HepG2 (cell line): ENCODE data around the gene ULK4. TPM values are rescaled to one million over a fixed set of nuclear protein-coding genes. Genes with fewer than 3 reads are reported as not detected.

Source experiments
- ATAC-seq: fragments of 200-7000 bp; cut with Tn5 transposase; 3 replicates; pipeline ENCODE4 v1.9.1; 2020; ENCODE audit warnings: mild to moderate bottlenecking, moderate library complexity
- BruUV-seq: library from RNA; stranded (reverse); fragments of 400-500 nt; replicated peaks from 2 replicates; lab custom pipeline; 2021; lab: Mats Ljungman, UMichigan
- CTCF ChIA-PET: fragments of 300-600 bp; formaldehyde crosslinking; extraction: SDS; loops from one replicate; lab custom pipeline; 2021; ENCODE audit warnings: low total read pairs, inconsistent platforms, low intra/inter-chr PET ratio; lab: Yijun Ruan, JAX
- POLR2A ChIA-PET: fragments of 350-600 bp; sonication (Branson Sonifier 250); formaldehyde crosslinking; loops from one replicate; lab custom pipeline; 2020; ENCODE audit warnings: antibody characterized with exemption, inconsistent platforms; lab: Yijun Ruan, JAX
- DNase-seq: peaks from one replicate; pipeline ENCODE4 v3.0.0-alpha.2; 2015; ENCODE audit warnings: low spot score
- FAIRE-seq: peaks from 3 replicates; lab custom pipeline; 2011; peaks lifted over from hg19 to GRCh38; lab: Jason Lieb, UNC
- H2AFZ ChIP-seq: one replicate; pipeline ENCODE4 v1.6.1; 2011; ENCODE audit warnings: low read length, inconsistent platforms
- H3K27ac ChIP-seq: fragments of 300-600 bp; 3 replicates; pipeline ENCODE4 v1.8.0; 2011; ENCODE audit warnings: mixed run types, mild to moderate bottlenecking, mixed read lengths, low read length, inconsistent platforms; ENCODE audit not compliant: insufficient read depth; ENCODE audit errors: extremely low read length
- H3K27me3 ChIP-seq, 2 experiments: fragments of 200-600 bp in 1 of 2; 2 replicates in 1 of 2; 3 replicates in 1 of 2; pipeline versions ENCODE4 v1.6.0 to v1.8.0; 2011; ENCODE audit warnings: low read length in 2 of 2, mild to moderate bottlenecking in 2 of 2, moderate library complexity in 2 of 2, inconsistent platforms in 1 of 2; ENCODE audit not compliant: insufficient read depth in 2 of 2, control insufficient read depth in 1 of 2
- H3K36me3 ChIP-seq, 2 experiments: fragments of 200-600 bp in 1 of 2; replicated peaks in 1 of 2; 2 replicates in 1 of 2; 3 replicates in 1 of 2; pipeline versions ENCODE4 v1.5.1 to v1.8.0; 2011; ENCODE audit warnings: low read length in 2 of 2, inconsistent platforms in 1 of 2; ENCODE audit not compliant: insufficient read depth in 2 of 2, control insufficient read depth in 1 of 2
- H3K4me1 ChIP-seq: 2 replicates; pipeline ENCODE4 v1.5.1; 2012; ENCODE audit warnings: low read length, inconsistent platforms; ENCODE audit not compliant: insufficient read depth
- H3K4me2 ChIP-seq: 2 replicates; pipeline ENCODE4 v1.6.0; 2011; ENCODE audit warnings: low read depth, low read length, inconsistent platforms
- H3K4me3 ChIP-seq, 3 experiments: fragments of 200-600 bp in 1 of 3; sonication (generic), shearing (Covaris generic) in 1 of 3; replicated peaks in 1 of 3; 2 replicates each; pipeline ENCODE4 v1.5.1; 2011 to 2016; ENCODE audit warnings: low read length in 3 of 3, inconsistent platforms in 2 of 3, low read depth in 2 of 3, mild to moderate bottlenecking in 2 of 3, control low read depth in 1 of 3, mixed read lengths in 1 of 3; ENCODE audit not compliant: insufficient read depth in 1 of 3
- H3K79me2 ChIP-seq: one replicate; pipeline ENCODE4 v1.6.1; 2011; ENCODE audit warnings: low read length, inconsistent platforms; ENCODE audit not compliant: insufficient read depth
- H3K9ac ChIP-seq: 2 replicates; pipeline ENCODE4 v1.6.0; 2011; ENCODE audit warnings: mild to moderate bottlenecking, low read depth, low read length, inconsistent platforms; ENCODE audit not compliant: insufficient read depth
- H3K9me3 ChIP-seq: 2 replicates; pipeline ENCODE4 v1.5.1; 2012; ENCODE audit warnings: mild to moderate bottlenecking, low read length
- H4K20me1 ChIP-seq: 2 replicates; pipeline ENCODE4 v1.6.0; 2011; ENCODE audit warnings: inconsistent platforms, mild to moderate bottlenecking, low read length, moderate library complexity; ENCODE audit not compliant: insufficient read depth
- ARNT ChIP-seq: fragments of 450-650 bp; IDR thresholded peaks from 2 replicates; pipeline ENCODE4 v1.6.1; 2017
- CAMTA2 ChIP-seq: sonication (generic); formaldehyde crosslinking; IDR thresholded peaks from 2 replicates; pipeline ENCODE4 v1.4.0; 2020; ENCODE audit warnings: mild to moderate bottlenecking, missing genetic modification reagents, borderline replicate concordance
- FOXA3 ChIP-seq: IDR thresholded peaks from 2 replicates; pipeline ENCODE4 v1.6.1; 2016; ENCODE audit warnings: missing genetic modification reagents, missing compliant biosample characterization
- HINFP ChIP-seq: sonication (generic); formaldehyde crosslinking; IDR thresholded peaks from 2 replicates; pipeline ENCODE4 v1.4.0; 2020; ENCODE audit warnings: low read depth, mild to moderate bottlenecking, missing genetic modification reagents
- ISX ChIP-seq: sonication (generic); formaldehyde crosslinking; conservative IDR thresholded peaks from 2 replicates; pipeline ENCODE4 v1.5.0; 2020; ENCODE audit warnings: missing genetic modification reagents
- KAT2B ChIP-seq: fragments of 150-350 bp; IDR thresholded peaks from 2 replicates; pipeline ENCODE4 v1.6.1; 2014; ENCODE audit warnings: low read depth, low read length, borderline replicate concordance
- MAFK ChIP-seq, 2 experiments: IDR thresholded peaks in 1 of 2; conservative IDR thresholded peaks in 1 of 2; 2 replicates each; pipeline ENCODE4 v1.6.1; 2011; ENCODE audit warnings: improper control_type of control experiment in 2 of 2, low read length in 2 of 2
- PHF8 ChIP-seq: sonication (generic); formaldehyde crosslinking; IDR thresholded peaks from 2 replicates; pipeline ENCODE4 v1.5.0; 2020; ENCODE audit warnings: missing genetic modification reagents
- RBAK ChIP-seq: sonication (generic); formaldehyde crosslinking; IDR thresholded peaks from 2 replicates; pipeline ENCODE4 v1.5.1; 2020; ENCODE audit warnings: mild to moderate bottlenecking, missing genetic modification reagents
- RFX1 ChIP-seq: fragments of 450-650 bp; IDR thresholded peaks from 2 replicates; pipeline ENCODE4 v1.6.1; 2017
- SAFB2 ChIP-seq: sonication (generic); formaldehyde crosslinking; IDR thresholded peaks from 2 replicates; pipeline ENCODE4 v1.5.1; 2020; ENCODE audit warnings: missing genetic modification reagents, low read depth, mild to moderate bottlenecking, borderline replicate concordance
- SMAD9 ChIP-seq: sonication (generic); formaldehyde crosslinking; IDR thresholded peaks from 2 replicates; pipeline ENCODE4 v1.5.1; 2020; ENCODE audit warnings: mild to moderate bottlenecking, missing genetic modification reagents
- TCF7 ChIP-seq: sonication (generic); IDR thresholded peaks from 2 replicates; pipeline ENCODE4 v1.6.1; 2016; ENCODE audit warnings: antibody characterized with exemption, low read depth
- TCF7L2 ChIP-seq: IDR thresholded peaks from 2 replicates; pipeline ENCODE4 v1.6.1; 2011; ENCODE audit warnings: mild to moderate bottlenecking, low read depth, low read length, moderate library complexity
- YEATS4 ChIP-seq: sonication (generic); formaldehyde crosslinking; IDR thresholded peaks from 2 replicates; pipeline ENCODE4 v1.4.0; 2020; ENCODE audit warnings: missing genetic modification reagents, borderline replicate concordance
- ZNF234 ChIP-seq: sonication (generic); formaldehyde crosslinking; conservative IDR thresholded peaks from 2 replicates; pipeline ENCODE4 v1.5.1; 2020; ENCODE audit warnings: mild to moderate bottlenecking, missing genetic modification reagents
- ZNF235 ChIP-seq: sonication (generic); formaldehyde crosslinking; IDR thresholded peaks from 2 replicates; pipeline ENCODE4 v1.8.1; 2023; ENCODE audit warnings: mild to moderate bottlenecking, missing genetic modification reagents, borderline replicate concordance
- ZNF460 ChIP-seq: sonication (generic); formaldehyde crosslinking; IDR thresholded peaks from 2 replicates; pipeline ENCODE4 v1.5.1; 2020; ENCODE audit warnings: missing genetic modification reagents, mild to moderate bottlenecking, borderline replicate concordance
- ZNF546 ChIP-seq: sonication (generic); formaldehyde crosslinking; conservative IDR thresholded peaks from 2 replicates; pipeline ENCODE4 v1.8.1; 2023; ENCODE audit warnings: mild to moderate bottlenecking, missing genetic modification reagents
- WGBS: methylation state at CpG from one replicate; pipeline ENCODE4 v1.1.6; 2017; ENCODE audit warnings: low lambda C conversion rate; 5-methylcytosine and 5-hydroxymethylcytosine counted together
- in situ Hi-C: cut with HindIII; loops from 2 replicates; pipeline ENCODE4 v1.10.0; 2017; ENCODE audit warnings: low pct_unique_long_range_greater_than_20kb; ENCODE audit not compliant: extremely low pct_ligation_motif_present
- intact Hi-C: fragments of 100-400 bp; cut with micrococcal nuclease; formaldehyde crosslinking; loops from one replicate; pipeline ENCODE4 v1.10.0; 2022; ENCODE audit not compliant: unreplicated experiment
- polyA plus RNA-seq, 8 experiments: library from polyadenylated mRNA; depleted of rRNA in 3 of 8; stranded (reverse) in 7 of 8; unstranded in 1 of 8; fragments of >200 nt; fragmentation: Illumina TruSeq in 4 of 8; extraction: Trizol in 4 of 8; gene quantifications; 2 replicates each; pipeline versions ENCODE4 v1.2.1 to v1.2.3, GENCODE V29; 2011 to 2016; ENCODE audit warnings: low read depth in 4 of 8, missing spikeins in 1 of 8, mixed read lengths in 1 of 8; ENCODE audit not compliant: insufficient read depth in 1 of 8
- total RNA-seq, 5 experiments: library from RNA; depleted of rRNA; stranded (reverse); fragments of >200 nt; fragmentation: Illumina TruSeq; extraction: Trizol; gene quantifications; 2 replicates each; pipeline ENCODE4 v1.2.3, GENCODE V29; 2016; ENCODE audit warnings: low read depth in 1 of 5
- TF ChIP-seq, protein P1 (sequence below): sonication (generic); formaldehyde crosslinking; IDR thresholded peaks from 2 replicates; pipeline ENCODE4 v1.4.0; 2020; ENCODE audit warnings: mild to moderate bottlenecking, missing genetic modification reagents, borderline replicate concordance
- TF ChIP-seq, protein P2 (sequence below): IDR thresholded peaks from 2 replicates; pipeline ENCODE4 v1.6.1; 2012; ENCODE audit warnings: low read depth, low read length, improper control_type of control experiment

Gene ULK4
- total and polyA plus RNA-seq, 2 of the 13 experiments (the other 11 are each of a cell fraction or from before 2014, with no cell fraction given), result 6.7 to 11.8 TPM

- BruUV-seq, result no TSS peak
- POLR2A ChIA-PET, result no interaction called here
- no peaks in the 10 kb centered on the region for H3K79me2 ChIP-seq
- no peak overlapping the region for H3K4me3 ChIP-seq
- H3K4me2 ChIP-seq, result 0 out of 2 replicates have a peak overlapping the region, but pooled peaks have one; percentile 24
- no peaks in the 10 kb centered on the region for H4K20me1 ChIP-seq
- peaks cover 15% of the 10 kb centered on the region for H3K4me1 ChIP-seq
- in situ Hi-C loops, result no loop called here
- intact Hi-C loops, result no loop called here
- no peak overlapping the region for H2AFZ ChIP-seq
- H3K9me3 ChIP-seq, result no peaks in the 10 kb centered on the region
- FAIRE-seq (peak; percentile 18), DNase-seq (no peak), ATAC-seq (0 out of 3 replicates have a peak, but pooled peaks have one; percentile 31)
- 2% methylated on average over 3 of the region's 3 CpGs for WGBS
- no peaks in the 10 kb centered on the region for H3K36me3 ChIP-seq
- CTCF ChIA-PET, result no interaction called here
- H3K27me3 ChIP-seq, result no peaks in the 10 kb centered on the region
- no peak overlapping the region for H3K9ac ChIP-seq
- no peak overlapping the region for H3K27ac ChIP-seq
- no peak for TF ChIP-seq CAMTA2 (CRISPR knock-in tag)
- no peak for TF ChIP-seq YEATS4 (CRISPR knock-in tag)
- TF ChIP-seq SMAD9 (CRISPR knock-in tag), result no peak
- TF ChIP-seq, protein P1, sequence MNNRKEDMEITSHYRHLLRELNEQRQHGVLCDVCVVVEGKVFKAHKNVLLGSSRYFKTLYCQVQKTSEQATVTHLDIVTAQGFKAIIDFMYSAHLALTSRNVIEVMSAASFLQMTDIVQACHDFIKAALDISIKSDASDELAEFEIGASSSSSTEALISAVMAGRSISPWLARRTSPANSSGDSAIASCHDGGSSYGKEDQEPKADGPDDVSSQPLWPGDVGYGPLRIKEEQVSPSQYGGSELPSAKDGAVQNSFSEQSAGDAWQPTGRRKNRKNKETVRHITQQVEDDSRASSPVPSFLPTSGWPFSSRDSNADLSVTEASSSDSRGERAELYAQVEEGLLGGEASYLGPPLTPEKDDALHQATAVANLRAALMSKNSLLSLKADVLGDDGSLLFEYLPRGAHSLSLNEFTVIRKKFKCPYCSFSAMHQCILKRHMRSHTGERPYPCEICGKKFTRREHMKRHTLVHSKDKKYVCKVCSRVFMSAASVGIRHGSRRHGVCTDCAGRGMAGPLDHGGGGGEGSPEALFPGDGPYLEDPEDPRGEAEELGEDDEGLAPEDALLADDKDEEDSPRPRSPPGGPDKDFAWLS (CRISPR knock-in tag), result no peak
- no peak for TF ChIP-seq RFX1
- no peak for TF ChIP-seq RBAK (CRISPR knock-in tag)
- no peak for TF ChIP-seq ISX (CRISPR knock-in tag)
- TF ChIP-seq SAFB2 (CRISPR knock-in tag), result no peak
- no peak for TF ChIP-seq ARNT
- no peak for TF ChIP-seq PHF8 (CRISPR knock-in tag)
- TF ChIP-seq ZNF235 (CRISPR knock-in tag), result no peak
- TF ChIP-seq MAFK (conservative IDR thresholded peaks at IDR 0.05 in 1 of 2, IDR thresholded peaks at IDR 0.05 in 1 of 2; ENCODE audit: low read length in 2 of 2), result no peak
- no peak for TF ChIP-seq TCF7L2
- peak; percentile 86; the same call in 1 of the 2 replicates for TF ChIP-seq KAT2B
- no peak for TF ChIP-seq ZNF460 (CRISPR knock-in tag)
- TF ChIP-seq HINFP (CRISPR knock-in tag), result no peak
- no peak for TF ChIP-seq ZNF546 (CRISPR knock-in tag)
- TF ChIP-seq ZNF234 (CRISPR knock-in tag), result no peak
- TF ChIP-seq, protein P2, sequence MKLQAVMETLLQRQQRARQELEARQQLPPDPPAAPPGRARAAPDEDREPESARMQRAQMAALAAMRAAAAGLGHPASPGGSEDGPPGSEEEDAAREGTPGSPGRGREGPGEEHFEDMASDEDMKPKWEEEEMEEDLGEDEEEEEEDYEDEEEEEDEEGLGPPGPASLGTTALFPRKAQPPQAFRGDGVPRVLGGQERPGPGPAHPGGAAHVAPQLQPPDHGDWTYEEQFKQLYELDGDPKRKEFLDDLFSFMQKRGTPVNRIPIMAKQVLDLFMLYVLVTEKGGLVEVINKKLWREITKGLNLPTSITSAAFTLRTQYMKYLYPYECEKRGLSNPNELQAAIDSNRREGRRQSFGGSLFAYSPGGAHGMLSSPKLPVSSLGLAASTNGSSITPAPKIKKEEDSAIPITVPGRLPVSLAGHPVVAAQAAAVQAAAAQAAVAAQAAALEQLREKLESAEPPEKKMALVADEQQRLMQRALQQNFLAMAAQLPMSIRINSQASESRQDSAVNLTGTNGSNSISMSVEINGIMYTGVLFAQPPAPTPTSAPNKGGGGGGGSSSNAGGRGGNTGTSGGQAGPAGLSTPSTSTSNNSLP, result no peak
- TF ChIP-seq FOXA3, result 0 out of 2 replicates have a peak, but pooled peaks have one; percentile 15
- TF ChIP-seq TCF7, result peak; percentile 38; the same call in 1 of the 2 replicates
Observed at GRCh38 chr3:41426485-41426884, 535.4 kb downstream of the ULK4 start.
